Activated CD8-positive, alpha-beta memory T cell treated with anti-CD3 and anti-CD28 coated beads for 48 hours (primary cell): ENCODE measurements around the gene NTRK3.

ENCODE experiments used
- DNase-seq, 3 experiments: peaks; one replicate each; pipeline ENCODE4 v3.0.0-alpha.2; 2020; ENCODE audit warnings: low read depth in 2 of 3, low spot score in 2 of 3

NTRK3 gene

DNA sequence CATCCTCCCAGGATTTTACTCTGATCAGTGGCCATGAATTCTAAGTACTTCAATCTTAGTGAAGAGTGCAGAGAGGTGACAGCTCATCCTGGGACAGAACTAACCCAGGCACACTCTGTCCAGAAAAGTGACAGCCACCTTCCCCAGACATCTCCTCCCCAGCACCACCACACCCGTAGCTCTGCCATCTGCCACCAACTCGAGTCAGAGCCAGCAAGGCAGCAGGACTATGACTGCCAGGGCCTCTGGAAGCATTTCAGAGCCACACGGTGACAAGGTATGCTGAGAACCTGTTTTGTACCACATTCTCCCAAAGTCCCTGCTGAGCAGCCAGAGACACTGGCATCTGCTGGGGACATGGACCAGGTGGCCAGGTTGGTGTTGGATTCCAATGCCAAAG lies 71.0 kb downstream of the NTRK3 start:
- no peak for DNase-seq

DNA sequence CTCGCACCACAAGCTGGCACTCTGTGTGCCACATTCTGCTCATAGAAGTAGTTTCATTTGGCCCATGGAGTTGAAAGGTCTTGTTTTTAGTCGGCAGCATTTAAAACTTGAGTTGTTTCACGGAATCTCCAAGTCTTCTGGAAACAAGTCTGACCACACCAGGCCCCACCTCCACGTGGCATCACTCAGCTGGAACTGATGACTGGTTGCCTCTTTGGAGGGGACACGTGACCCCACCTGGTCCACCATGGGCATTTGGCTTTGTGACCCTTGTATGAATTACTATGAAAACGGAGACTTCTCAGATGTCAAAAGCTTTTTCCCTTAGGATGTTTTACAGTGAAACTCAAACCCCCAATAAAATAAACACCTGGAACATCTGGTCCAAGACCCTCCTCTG lies 74.9 kb downstream of the NTRK3 start:
- DNase-seq, result no peak

DNA sequence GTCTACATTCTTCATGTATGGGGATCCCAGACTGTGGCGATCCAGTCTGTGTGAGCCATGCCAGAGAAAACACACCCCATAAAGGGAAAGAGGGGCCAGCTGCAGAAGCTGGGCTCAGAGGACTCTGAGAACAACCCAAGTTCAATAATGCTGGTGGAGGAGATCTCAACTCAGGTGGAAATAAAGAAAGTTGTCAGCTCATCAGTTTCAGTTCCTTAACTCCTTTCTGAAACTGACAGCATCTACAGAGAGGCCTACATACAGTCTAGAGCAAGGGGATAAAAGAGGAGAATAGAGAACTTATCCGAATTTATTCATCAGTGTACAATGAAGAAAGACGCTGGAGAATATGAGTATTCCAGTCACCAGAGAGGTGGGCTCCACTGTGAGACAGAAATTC lies 77.0 kb downstream of the NTRK3 start:
- no peak for DNase-seq

DNA sequence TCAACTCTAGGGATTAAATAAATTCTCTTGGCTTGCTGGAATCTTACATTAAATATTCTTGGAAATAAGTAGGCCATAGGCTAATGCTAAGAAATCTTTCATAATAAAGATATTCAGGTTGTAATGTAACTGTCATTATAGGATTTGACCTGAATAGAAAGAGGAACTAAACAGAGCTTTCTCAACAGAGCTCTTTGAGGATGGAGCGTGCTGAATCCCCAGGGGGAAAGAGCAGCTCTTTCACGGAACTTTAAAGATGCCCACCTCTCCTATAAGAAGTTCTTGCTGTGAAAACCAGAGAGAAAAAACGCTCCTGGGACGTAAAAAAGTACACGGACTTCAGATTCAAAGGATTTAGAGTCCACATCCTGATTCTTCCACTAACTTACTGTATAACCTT lies 77.9 kb downstream of the NTRK3 start:
- no peak for DNase-seq

DNA sequence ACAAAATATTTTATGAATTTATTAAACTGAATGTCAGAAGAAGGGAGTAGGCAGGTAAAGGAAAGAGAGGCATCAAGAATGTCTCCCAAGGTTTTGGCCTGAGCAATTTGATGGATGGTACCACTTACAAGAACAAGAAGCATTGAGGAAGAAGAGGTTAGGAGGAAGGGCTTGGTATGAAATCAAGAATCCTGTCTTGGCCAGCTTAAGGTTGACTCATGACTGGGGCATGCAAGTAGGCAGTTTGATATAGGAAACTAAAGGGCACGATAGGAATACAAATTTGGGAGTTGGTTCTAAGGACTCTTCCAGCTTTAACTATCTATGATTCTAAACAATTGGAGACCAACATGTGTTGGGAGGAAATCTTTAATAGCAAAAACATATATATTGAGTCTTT lies 79.1 kb downstream of the NTRK3 start:
- DNase-seq, result no peak

DNA sequence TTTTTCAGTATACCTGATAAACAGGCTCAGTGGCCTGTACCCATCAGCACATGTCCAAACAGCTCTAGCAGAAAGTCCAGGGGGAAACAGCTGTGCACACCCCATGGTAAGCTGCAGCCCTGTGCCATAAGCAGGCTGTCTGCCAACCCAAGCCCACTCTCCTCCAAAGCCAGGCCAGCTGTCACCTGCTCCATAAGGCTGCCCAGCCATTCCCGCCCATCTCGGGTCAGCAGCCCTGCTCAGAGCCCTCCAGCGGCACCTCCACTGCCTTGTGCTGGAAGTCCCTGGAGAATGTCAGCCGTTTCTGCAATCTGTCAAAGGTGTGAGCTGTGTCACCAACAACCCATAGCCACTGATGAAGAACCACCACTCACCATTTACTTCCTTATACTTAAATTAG lies 82.0 kb downstream of the NTRK3 start:
- no peak for DNase-seq

DNA sequence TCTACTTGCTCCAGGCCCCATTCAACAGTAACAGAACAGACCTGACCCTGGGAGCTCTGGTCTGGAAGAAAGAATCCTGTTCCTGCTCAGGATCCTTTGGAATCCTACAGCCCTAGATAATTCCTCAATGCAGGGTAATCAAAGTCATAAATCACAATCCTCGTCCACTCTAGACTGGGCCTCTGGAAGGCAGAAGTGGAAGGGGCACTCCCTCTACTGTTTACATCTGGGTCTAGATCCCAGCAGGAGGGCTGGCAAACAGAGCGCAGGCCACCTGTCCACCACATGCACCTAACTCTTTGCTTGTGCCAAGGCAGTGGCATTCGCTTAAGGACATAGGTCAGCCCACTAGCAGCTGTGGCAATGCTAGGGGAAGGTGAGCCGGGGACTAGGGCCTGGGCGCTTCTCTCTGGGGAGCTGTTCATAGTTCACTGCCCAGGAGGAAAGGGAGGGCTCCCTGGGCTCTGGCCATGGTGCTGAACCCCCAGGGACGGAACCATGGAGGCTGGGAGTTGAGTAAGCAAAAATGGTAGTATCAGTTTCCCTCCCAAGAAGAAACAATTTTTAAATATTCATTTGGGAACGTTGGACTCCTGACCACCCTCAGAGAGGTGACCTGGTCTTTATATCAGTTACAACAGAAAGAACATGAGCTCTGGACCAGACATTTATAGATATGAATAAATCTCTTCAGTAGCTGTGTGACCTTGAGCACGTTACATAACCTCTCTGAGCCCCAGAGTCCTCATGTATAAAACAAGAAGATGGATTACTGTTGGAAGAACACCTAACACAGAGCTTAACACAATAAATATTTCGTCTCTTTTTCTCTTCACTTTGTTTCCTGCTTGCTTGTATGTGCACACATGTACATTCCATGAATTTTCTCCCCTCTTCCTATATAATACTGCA lies 90.2 kb downstream of the NTRK3 start:
- DNase-seq, result no peak

DNA sequence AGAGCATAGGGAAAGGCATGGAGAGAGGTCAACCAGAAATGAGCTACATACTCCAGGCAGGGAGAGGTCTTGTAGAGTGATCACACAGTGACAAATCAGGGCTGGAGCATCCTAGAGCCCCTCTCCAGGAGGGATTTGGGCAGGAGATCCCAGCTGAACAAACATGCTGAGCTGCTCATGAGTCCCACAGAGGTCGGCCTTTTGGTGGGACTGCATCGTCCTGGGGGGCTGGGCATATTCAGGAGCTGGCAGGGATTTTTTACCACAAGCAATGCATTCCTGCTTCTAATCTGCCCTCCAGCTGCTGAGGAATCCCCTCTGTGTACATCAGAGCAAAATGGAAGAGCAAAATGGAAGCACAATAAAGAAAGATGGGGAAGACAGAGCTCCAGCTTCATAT lies 94.9 kb downstream of the NTRK3 start:
- DNase-seq, result no peak

DNA sequence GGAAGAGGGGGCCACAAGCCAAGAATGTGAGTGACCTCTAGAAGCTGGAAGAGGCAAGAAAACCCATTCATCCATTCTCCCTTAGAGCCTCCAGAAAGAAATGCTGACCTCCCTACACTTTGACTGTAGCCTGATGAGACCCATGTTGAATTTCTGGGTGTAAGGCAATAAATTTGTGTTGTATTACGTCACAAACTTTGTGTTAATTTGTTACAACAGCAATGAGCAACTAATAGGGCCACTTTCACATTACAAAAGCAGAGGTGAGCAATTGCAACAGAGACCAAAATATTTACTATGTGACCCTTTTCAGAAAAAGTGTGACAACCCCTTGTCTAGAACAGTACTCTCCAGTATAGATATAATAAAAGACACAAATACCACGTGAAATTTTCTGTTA lies 101.2 kb downstream of the NTRK3 start:
- no peak for DNase-seq

DNA sequence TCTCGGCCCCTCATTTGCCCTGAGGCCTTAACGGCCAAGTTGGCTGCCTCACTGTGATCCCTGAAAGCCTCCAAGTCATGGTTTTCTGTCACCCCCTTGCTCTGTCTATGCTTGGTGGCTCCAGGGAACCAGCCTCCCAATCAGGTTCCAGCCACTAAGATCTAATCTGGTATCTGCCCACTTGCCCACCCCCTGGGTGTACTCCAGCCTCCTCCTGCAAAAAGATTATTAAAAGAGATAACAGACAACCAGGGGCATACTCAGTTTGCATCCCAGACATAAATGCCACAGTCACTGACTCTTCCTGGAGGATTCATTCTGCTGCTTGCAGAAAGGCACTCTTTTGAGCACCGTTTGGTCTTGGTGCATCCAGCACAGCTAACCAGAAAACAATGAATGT lies 103.9 kb downstream of the NTRK3 start:
- no peak for DNase-seq

DNA sequence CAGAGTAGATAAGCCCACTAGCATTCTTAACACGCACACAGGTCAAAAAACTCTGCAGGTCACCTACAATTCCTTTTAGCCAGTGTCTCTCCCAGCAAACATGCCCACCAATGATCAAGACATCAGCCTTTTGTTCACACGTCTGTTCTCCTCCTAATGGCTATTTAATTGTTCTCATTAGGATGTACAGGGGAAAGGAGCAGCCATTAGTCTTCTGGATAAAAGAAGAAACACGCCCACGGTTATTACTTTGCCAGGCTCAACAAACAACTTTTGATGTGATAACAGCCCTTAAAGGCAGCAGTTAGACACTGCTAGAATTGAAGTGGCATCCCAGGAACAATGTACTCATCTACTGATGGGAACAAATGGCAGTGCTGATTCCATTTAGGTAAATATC lies 108.8 kb downstream of the NTRK3 start:
- no peak for DNase-seq

DNA sequence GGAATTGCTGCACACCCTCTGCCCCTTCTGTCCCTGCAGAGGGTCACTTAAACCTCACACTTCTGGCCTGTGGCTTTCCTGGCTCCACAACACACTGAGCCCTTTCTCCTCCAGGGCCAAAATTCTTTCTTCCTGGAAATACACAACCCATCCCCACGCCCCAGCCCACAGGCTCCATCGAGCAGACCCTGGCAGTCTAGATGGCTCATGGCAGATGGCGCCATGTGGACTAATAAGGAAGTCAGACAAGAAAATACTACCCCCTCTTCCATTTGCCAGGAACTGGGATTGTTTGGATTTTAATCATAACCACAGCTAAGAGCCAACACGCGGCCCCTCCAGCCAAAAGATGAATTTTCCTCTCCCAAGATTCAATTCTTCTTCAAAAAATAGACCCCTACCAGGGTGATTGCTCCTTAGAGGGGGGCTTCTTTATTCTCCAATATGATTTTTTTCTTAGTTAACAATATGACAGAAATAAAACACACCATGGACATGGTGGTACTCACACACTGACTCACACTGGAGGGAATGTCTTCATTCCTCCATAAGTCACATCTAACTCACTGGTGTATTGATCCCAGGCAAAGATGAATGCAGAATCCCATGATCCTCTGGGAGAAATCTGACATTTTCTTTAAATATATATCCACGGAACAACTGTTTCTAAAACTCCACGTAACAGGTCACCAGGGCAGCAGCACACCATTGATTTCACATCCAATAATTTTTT lies 111.5 kb downstream of the NTRK3 start:
- DNase-seq, result no peak

DNA sequence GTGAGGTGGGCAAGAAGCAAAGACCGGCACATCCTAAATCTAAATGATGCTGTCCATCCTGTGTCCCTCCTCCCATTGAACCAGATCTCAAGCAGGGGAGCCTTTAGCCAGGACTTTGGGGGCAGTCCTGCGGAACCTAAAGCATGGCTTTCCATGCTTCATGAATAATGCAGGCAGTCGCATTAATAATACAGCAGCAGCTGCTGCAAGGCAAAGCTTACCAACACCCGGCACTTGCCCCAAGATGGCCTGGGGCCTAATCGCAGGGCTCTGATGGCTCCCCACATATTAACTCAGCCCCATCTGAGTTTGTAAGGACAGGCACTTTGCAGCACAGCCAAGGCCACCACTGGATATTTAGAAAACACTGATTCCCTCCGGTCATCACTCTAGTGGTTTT lies 114.4 kb downstream of the NTRK3 start:
- DNase-seq, result no peak

DNA sequence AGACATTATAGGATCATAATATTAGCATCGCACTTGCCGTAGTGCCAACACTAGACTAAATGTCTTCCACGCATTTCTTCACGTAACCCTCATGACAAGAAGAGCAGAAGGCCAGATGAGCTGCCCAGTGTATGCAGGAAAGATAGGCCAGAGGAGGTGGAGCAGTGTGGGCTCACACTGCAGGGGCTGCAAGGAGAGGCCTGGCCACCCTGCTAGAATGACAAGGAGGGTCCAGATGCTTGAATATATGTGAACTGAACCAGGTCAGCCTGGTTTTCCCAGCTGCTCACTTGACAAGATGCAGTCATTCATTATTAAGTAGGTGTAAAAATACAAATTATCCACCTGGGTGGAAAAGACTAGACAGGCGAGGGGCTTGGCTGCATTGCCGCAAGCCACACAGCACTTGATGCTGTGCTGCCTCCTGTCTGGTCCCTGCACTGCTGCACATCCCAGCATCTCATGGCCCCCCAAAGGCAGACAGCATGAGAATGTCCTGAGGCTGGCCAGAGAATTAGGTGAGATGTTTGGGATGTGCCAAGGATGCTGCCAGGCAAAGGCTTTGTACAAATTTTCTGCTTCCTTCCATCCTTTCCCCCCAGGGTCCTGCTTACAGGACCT lies 115.2 kb downstream of the NTRK3 start:
- DNase-seq, result no peak

DNA sequence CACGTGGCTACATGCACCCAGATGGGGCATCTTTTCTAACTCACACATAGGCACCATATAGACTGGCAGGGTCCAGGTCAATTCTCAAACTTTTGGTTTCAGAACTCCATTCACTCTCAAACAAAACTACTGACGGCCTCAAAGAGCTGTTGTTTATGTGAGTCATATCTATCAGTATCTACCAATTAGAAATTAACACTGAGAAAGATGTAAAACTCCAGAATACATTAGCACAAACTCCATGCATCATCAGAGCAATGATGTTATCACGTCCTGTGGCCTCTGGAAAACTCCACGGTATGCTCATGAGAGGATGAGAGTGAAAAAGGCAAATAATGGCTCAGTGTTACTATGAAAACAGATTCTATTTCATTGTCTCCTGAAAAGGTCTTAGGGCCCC lies 116.1 kb downstream of the NTRK3 start:
- no peak for DNase-seq

DNA sequence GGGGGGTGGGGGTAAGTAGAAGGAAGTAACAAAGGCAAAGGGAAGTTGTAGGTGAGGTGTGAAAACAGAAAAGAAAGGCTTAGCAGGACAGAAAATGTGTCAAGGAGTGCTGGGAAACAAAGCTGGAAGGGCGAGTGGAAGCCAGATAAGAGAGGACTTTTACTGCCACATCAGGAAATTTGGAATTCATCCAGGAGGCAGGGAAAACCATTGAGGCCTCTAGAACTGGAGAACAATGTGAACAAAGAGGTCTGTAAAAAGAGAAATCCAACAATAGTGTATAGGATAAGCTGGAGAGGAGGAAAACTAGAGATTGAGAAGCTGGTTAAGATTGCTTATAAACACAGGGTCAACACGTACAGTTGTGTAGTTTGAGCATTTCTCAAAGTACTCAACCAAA lies 116.6 kb downstream of the NTRK3 start:
- no peak for DNase-seq

DNA sequence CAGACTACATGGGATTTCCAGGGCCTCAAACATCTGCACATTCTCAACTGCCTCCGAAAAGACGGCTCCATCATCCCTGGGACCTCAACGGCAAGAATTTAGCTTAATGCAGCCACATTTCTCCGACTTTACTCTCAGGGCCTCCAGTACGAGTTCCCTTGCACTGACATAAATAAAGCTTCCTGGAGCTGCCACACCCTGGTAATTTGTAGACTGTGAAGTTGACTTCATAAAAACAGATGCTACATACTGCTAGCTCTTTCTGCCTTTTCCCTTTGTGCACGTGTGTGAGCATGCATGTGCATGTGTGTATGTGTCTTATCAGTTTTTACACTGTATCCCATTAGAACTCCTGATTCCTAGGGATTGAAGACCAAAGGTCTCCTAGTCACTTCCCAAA lies 122.7 kb downstream of the NTRK3 start:
- no peak for DNase-seq

DNA sequence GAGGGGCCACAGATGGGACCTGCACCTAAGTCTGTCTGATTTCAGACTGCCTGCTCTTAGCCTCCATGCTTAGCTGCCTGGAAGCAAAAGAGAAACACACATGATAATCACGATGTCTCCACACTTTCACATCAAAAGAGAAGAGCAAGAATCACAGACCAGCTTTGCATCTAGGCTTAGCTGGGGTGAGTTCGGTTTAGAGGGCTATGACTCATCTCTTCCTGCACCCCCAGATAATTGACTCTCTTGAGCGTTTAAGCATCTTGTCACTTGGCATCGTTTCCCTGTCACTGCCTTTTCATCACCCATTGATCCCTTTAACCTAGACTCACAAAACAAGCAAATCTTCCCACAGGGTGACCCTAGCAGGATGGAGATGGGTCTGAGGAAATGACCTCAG lies 124.0 kb downstream of the NTRK3 start:
- DNase-seq, result no peak

DNA sequence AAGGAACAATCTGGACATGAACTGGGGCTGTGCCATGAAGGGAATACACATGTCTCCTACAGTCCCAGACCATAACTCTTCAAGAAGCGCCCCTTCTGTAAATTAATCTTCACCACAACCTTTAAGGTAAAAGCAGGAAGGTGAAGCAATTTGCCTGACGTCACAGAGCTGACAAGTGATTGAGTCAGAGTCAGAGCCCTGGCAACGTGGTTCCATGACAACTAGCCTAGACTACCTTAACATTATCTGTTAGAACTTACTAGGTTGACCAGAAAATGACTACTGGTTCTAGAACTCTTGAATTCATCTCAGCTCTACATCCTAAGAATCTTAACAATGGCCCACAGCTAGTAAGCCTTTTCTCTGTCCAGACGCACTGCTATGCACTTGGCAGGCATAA lies 124.6 kb downstream of the NTRK3 start:
- no peak for DNase-seq

DNA sequence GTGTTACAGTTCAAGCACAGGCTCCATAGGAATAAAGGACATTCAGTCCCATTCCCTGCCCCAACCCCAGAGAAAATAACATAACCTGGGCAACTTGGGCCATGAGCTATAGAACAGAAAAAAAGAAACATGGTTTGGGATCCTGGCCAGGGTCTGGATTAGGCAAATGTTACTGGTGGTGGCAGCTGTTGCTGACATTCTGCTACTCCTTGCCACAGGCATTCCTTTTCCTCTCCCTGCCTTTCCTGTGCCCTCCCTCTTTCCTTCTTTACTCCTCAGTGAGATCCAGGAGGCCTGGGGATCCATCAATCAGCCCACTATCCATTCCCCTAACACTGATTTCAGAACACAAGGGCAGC lies 129.1 kb downstream of the NTRK3 start:
- no peak for DNase-seq

DNA sequence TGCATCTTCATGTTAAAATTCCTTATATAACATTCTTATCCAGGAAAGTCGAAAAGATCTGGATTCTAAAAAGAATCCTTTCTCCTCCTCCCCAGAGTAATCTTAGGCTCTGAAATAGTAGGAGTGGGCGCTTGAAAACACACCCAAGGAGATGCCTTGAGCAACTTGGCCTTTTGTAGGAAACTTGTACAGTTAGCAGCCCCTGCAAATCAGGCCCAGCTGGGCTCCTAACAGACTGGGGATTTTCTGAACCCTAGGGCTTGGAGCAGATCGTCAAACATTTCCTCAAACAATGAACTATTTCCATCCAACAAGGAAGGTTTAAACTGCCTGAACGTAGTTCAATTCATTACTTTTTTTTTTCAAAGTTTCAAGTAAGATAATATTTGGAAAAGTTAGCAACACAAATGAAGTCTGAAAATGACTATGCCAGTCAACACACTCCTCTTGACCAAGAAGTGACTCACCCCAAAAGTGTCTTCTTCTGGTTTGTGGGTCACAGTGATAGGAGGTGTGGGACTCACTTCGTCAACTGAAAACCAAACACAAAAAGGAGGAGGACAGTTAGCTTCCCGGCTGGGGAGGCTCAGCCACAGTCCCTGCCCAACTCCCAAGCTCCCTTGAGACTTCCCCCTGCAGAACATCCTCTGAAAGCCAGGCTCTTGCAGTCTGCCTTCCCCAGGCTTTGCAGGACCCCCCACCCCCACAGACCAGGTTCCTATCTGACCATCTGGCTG lies 129.7 kb downstream of the NTRK3 start:
- DNase-seq, result no peak

DNA sequence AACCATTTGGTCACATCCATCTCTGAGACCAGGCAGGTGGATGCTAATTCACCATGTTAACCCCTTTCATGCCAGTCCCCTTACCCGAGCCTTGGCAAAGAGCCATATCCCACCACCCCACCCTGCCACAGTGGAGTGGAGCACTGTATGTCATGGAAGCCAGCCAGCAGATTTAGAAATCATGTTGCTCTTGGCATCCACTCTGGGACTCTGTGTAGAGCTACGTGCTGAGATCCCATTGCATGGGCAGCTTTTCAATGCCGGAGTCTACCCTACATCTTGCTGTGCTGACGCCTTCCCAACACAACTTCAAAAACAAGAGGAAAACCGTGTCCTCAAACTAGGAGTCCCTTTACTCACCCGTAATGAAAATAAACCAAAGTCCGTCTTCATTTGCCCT lies 131.0 kb downstream of the NTRK3 start:
- no peak for DNase-seq
